Neuronal stem cell (in vitro differentiated cells): Measurements from ENCODE around the gene FILIP1L.

Source experiments
- DNase-seq: peaks from one replicate; pipeline ENCODE4 v3.0.0-alpha.2; 2013; ENCODE audit warnings: low spot score
- H2AFZ ChIP-seq: one replicate; pipeline ENCODE4 v1.6.1; 2013; ENCODE audit warnings: mild to moderate bottlenecking, low read length, inconsistent platforms
- H2AK5ac ChIP-seq: 2 replicates; pipeline ENCODE4 v1.6.1; 2013; ENCODE audit warnings: low read depth, mild to moderate bottlenecking, inconsistent platforms, low read length, moderate library complexity, mixed read lengths
- H2BK120ac ChIP-seq: 2 replicates; pipeline ENCODE4 v1.6.1; 2013; ENCODE audit warnings: low read depth, mild to moderate bottlenecking, inconsistent platforms, low read length, moderate library complexity, mixed read lengths
- H2BK12ac ChIP-seq: one replicate; pipeline ENCODE4 v1.6.1; 2013; ENCODE audit warnings: low read length, inconsistent platforms
- H2BK15ac ChIP-seq: 2 replicates; pipeline ENCODE4 v1.6.1; 2013; ENCODE audit warnings: mild to moderate bottlenecking, low read length, inconsistent platforms, mixed read lengths
- H2BK5ac ChIP-seq: one replicate; pipeline ENCODE4 v1.6.1; 2013; ENCODE audit warnings: inconsistent platforms, mild to moderate bottlenecking, low read length, moderate library complexity
- H3K14ac ChIP-seq: one replicate; pipeline ENCODE4 v1.6.1; 2013; ENCODE audit warnings: low read length, inconsistent platforms
- H3K18ac ChIP-seq: 2 replicates; pipeline ENCODE4 v1.6.1; 2013; ENCODE audit warnings: low read length, inconsistent platforms
- H3K23ac ChIP-seq: 2 replicates; pipeline ENCODE4 v1.6.1; 2013; ENCODE audit warnings: low read depth, mild to moderate bottlenecking, mixed read lengths, low read length, inconsistent platforms; ENCODE audit not compliant: poor library complexity
- H3K27ac ChIP-seq: replicated peaks from 3 replicates; pipeline ENCODE4 v1.5.1; 2013; ENCODE audit warnings: low read length, inconsistent platforms
- H3K27me3 ChIP-seq, 3 experiments: 2 replicates each; pipeline ENCODE4 v1.6.1; 2013; ENCODE audit warnings: low read length in 3 of 3, mild to moderate bottlenecking in 2 of 3, inconsistent platforms in 1 of 3, low read depth in 1 of 3, mixed read lengths in 1 of 3, moderate library complexity in 1 of 3; ENCODE audit not compliant: control insufficient read depth in 3 of 3, insufficient read depth in 3 of 3
- H3K36me3 ChIP-seq, 2 donors: replicated peaks in 1 of 2; 2 replicates each; pipeline ENCODE4 v1.6.1; 2013; ENCODE audit warnings: low read length in 2 of 2; ENCODE audit not compliant: control insufficient read depth in 2 of 2, insufficient read depth in 2 of 2
- H3K4ac ChIP-seq: 2 replicates; pipeline ENCODE4 v1.6.1; 2013; ENCODE audit warnings: inconsistent platforms, mild to moderate bottlenecking, low read length, moderate library complexity
- H3K4me1 ChIP-seq, 2 donors: 1 replicate in 1 of 2; 2 replicates in 1 of 2; pipeline ENCODE4 v1.6.1; 2013; ENCODE audit warnings: low read length in 2 of 2, low read depth in 1 of 2; ENCODE audit not compliant: control insufficient read depth in 2 of 2, insufficient read depth in 1 of 2
- H3K4me2 ChIP-seq: one replicate; pipeline ENCODE4 v1.6.1; 2013; ENCODE audit warnings: mild to moderate bottlenecking, low read length, inconsistent platforms; ENCODE audit not compliant: insufficient read depth, poor library complexity, severe bottlenecking
- H3K4me3 ChIP-seq, 2 donors: 2 replicates each; pipeline ENCODE4 v1.5.1; 2013; ENCODE audit warnings: low read length in 2 of 2, mild to moderate bottlenecking in 2 of 2, inconsistent platforms in 1 of 2, moderate library complexity in 1 of 2
- H3K79me1 ChIP-seq: one replicate; pipeline ENCODE4 v1.6.1; 2013; ENCODE audit warnings: low read depth, mild to moderate bottlenecking, inconsistent platforms, low read length, moderate library complexity
- H3K9ac ChIP-seq: one replicate; pipeline ENCODE4 v1.6.1; 2013; ENCODE audit warnings: mild to moderate bottlenecking, low read depth, low read length, inconsistent platforms; ENCODE audit not compliant: poor library complexity
- H3K9me3 ChIP-seq, 2 donors: replicated peaks in 1 of 2; 2 replicates each; pipeline versions ENCODE3 to v1.6.1; 2013; ENCODE audit warnings: low read length in 2 of 2, mild to moderate bottlenecking in 2 of 2, inconsistent platforms in 1 of 2, low read depth in 1 of 2, mixed read lengths in 1 of 2, moderate library complexity in 1 of 2; ENCODE audit not compliant: control insufficient read depth in 2 of 2, insufficient read depth in 1 of 2
- H4K8ac ChIP-seq: one replicate; pipeline ENCODE4 v1.6.1; 2013; ENCODE audit warnings: low read depth, mild to moderate bottlenecking, inconsistent platforms, low read length, moderate library complexity
- H4K91ac ChIP-seq: one replicate; pipeline ENCODE4 v1.6.1; 2013; ENCODE audit warnings: low read length, low read depth, mild to moderate bottlenecking, inconsistent platforms; ENCODE audit not compliant: poor library complexity
- WGBS, 2 donors: extraction: QIAGEN DNeasy Blood & Tissue Kit; methylation state at CpG; one replicate each; pipeline ENCODE4 v1.1.7; 2013; ENCODE audit warnings: missing lambda C conversion rate in 2 of 2, mixed read lengths in 1 of 2; ENCODE audit not compliant: insufficient read length in 2 of 2, insufficient replicate concordance in 1 of 2; ENCODE audit errors: extremely low coverage in 2 of 2; 5-methylcytosine and 5-hydroxymethylcytosine counted together

FILIP1L gene

DNA sequence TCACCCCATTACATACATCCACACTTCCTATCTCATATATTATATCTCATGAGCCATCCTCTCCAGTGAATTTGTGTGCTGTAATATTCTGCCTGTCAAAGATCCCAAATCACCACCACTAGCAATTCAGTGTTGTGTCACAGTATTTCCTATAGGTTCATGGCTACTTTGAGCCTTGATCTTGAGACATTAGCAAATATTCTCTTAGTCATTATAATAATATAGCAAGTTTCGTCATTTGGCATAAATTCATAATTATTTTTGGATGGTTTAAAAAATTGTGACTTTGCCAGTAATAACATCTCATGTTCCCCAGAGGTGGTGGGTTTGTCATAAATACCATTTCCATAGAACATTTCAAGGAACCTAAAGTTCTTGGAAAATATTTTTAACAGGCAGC lies 249.0 kb downstream of the FILIP1L start:
- Histone ChIP-seq H2BK12ac (no peak overlapping the region), H3K9me3 (peaks cover 0 to 15% of the 10 kb centered on the region in 2 donors), H3K9ac (no peak overlapping the region), H2AK5ac (no peak overlapping the region), H3K36me3 (peaks cover 0 to 71% of the 10 kb centered on the region in 2 donors), H3K4me2 (no peak overlapping the region), H2AFZ (no peak overlapping the region), H3K27ac (no peak overlapping the region), H2BK15ac (no peak overlapping the region), H3K79me1 (no peaks in the 10 kb centered on the region), H3K23ac (no peak overlapping the region), H3K4ac (no peak overlapping the region), H3K4me1 (peaks cover 0 to 11% of the 10 kb centered on the region in 2 donors), H2BK120ac (no peak overlapping the region), H3K27me3 (no peaks in the 10 kb centered on the region), H3K4me3 (no peak overlapping the region), H4K91ac (no peak overlapping the region), H3K18ac (no peak overlapping the region), H2BK5ac (no peak overlapping the region), H4K8ac (no peak overlapping the region), H3K14ac (no peak overlapping the region)
- no peak for DNase-seq
- no CpG with 5 or more reads among the region's 1 CpG for WGBS, 2 donors

DNA sequence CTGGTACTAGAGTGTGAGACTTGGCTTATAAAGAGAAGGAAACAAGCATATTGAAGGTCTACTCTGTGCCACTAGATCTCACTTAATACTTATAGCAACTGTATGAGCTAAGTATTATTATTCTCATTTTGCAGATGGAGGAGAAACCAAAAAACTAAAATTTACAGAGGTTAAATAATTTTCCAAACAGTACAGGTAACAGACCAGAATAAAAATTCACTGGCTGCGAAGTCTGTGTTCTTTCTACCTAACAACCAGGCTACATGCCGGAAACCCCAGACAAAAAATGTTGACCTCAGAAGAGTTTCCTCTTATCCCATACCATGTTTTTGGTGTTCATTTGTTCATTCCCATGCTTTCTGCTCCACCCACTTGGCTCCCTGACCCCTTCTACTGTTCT lies 250.0 kb downstream of the FILIP1L start:
- Histone ChIP-seq H3K4me1 (peaks cover 0 to 11% of the 10 kb centered on the region in 2 donors), H2BK15ac (no peak overlapping the region), H3K4me3 (no peak overlapping the region), H2AFZ (no peak overlapping the region), H3K36me3 (peaks cover 0 to 65% of the 10 kb centered on the region in 2 donors), H4K8ac (no peak overlapping the region), H3K27ac (no peak overlapping the region), H3K27me3 (no peaks in the 10 kb centered on the region), H3K79me1 (no peaks in the 10 kb centered on the region), H3K4ac (no peak overlapping the region), H2AK5ac (no peak overlapping the region), H3K14ac (no peak overlapping the region), H3K9me3 (peaks cover 0 to 15% of the 10 kb centered on the region in 2 donors), H2BK120ac (no peak overlapping the region), H2BK5ac (no peak overlapping the region), H3K4me2 (no peak overlapping the region), H4K91ac (no peak overlapping the region), H3K23ac (no peak overlapping the region), H3K18ac (no peak overlapping the region), H3K9ac (no peak overlapping the region), H2BK12ac (no peak overlapping the region)
- WGBS, 2 donors = no CpG with 5 or more reads among the region's 2 CpGs
- no peak for DNase-seq

- H3K14ac ChIP-seq = no peak overlapping the region
- H3K9me3 ChIP-seq = peaks cover 0 to 15% of the 10 kb centered on the region in 2 donors
- H3K79me1 ChIP-seq = no peaks in the 10 kb centered on the region
- WGBS, 2 donors = no CpG with 5 or more reads among the region's 2 CpGs
- H3K36me3 ChIP-seq = peaks cover 0 to 70% of the 10 kb centered on the region in 2 donors
- no peak overlapping the region for H3K27ac ChIP-seq
- no peaks in the 10 kb centered on the region for H3K27me3 ChIP-seq
- no peak overlapping the region for H2BK12ac ChIP-seq
- no peak overlapping the region for H3K4me3 ChIP-seq
- no peak overlapping the region for H4K8ac ChIP-seq
- no peak overlapping the region for H2BK5ac ChIP-seq
- H2AFZ ChIP-seq = no peak overlapping the region
- H3K4me1 ChIP-seq = peaks cover 0 to 11% of the 10 kb centered on the region in 2 donors
- H3K9ac ChIP-seq = no peak overlapping the region
- no peak overlapping the region for H3K4me2 ChIP-seq
- H2AK5ac ChIP-seq = no peak overlapping the region
- no peak overlapping the region for H3K4ac ChIP-seq
- no peak for DNase-seq
- H3K23ac ChIP-seq = no peak overlapping the region
- H4K91ac ChIP-seq = no peak overlapping the region
- H3K18ac ChIP-seq = no peak overlapping the region
- no peak overlapping the region for H2BK15ac ChIP-seq
- H2BK120ac ChIP-seq = no peak overlapping the region
Measured at GRCh38 chr3:99863588-99863987, 250.7 kb downstream of the FILIP1L start.

DNA sequence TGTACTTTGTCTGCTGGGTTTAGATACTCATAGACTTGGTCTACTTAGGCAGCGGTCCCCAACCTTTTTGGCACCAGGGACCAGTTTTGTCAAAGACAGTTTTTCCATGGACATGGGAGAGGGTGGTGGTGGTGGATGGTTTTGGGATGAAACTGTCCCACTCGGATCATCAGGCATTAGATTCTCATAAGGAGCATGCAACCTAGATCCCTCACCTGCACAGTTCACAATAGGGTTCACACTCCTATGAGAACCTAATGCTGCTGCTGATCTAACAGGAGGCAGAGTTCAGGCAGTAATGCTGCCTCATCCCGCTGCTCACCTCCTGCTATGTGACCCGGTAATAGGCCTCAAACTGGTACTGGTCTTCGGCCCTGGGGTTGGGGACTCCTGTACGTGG lies 251.3 kb downstream of the FILIP1L start:
- no peak overlapping the region for H3K4me3 ChIP-seq
- H3K4me2 ChIP-seq = no peak overlapping the region
- peaks cover 0 to 66% of the 10 kb centered on the region in 2 donors for H3K36me3 ChIP-seq
- H2BK120ac ChIP-seq = no peak overlapping the region
- DNase-seq = no peak
- no peak overlapping the region for H3K27ac ChIP-seq
- no peak overlapping the region for H3K9ac ChIP-seq
- H3K9me3 ChIP-seq = peaks cover 0 to 15% of the 10 kb centered on the region in 2 donors
- H2AK5ac ChIP-seq = no peak overlapping the region
- no peak overlapping the region for H2BK15ac ChIP-seq
- no peak overlapping the region for H2AFZ ChIP-seq
- no peak overlapping the region for H2BK12ac ChIP-seq
- no peak overlapping the region for H4K91ac ChIP-seq
- H3K23ac ChIP-seq = no peak overlapping the region
- H3K4ac ChIP-seq = no peak overlapping the region
- H3K4me1 ChIP-seq = peaks cover 0 to 7% of the 10 kb centered on the region in 2 donors
- no peaks in the 10 kb centered on the region for H3K27me3 ChIP-seq
- no peak overlapping the region for H3K18ac ChIP-seq
- H2BK5ac ChIP-seq = no peak overlapping the region
- H3K79me1 ChIP-seq = no peaks in the 10 kb centered on the region
- no peak overlapping the region for H3K14ac ChIP-seq
- no CpG with 5 or more reads among the region's 6 CpGs for WGBS, 2 donors
- H4K8ac ChIP-seq = no peak overlapping the region
